Esophagus muscularis mucosa (tissue), 4 donors: Measurements from ENCODE around the gene TAF1B. TPM values are rescaled to one million over a fixed set of nuclear protein-coding genes. Genes with fewer than 3 reads are reported as not detected.
A peak's percentile ranks its signal among the peaks of the same experiment; 100 is the strongest.

ENCODE experiments used
- DNase-seq: peaks from one replicate; pipeline ENCODE4 v3.0.0-alpha.2; 2017; ENCODE audit errors: extremely low spot score
- H3K27ac ChIP-seq, 4 donors: fragments of 200-600 bp; sonication (generic); replicated peaks in 1 of 4; 1 replicate in 3 of 4; 2 replicates in 1 of 4; pipeline ENCODE4 v1.5.1; 2016 to 2019; ENCODE audit warnings: mild to moderate bottlenecking in 1 of 4
- H3K27me3 ChIP-seq, 4 donors: fragments of 200-600 bp; sonication (generic); one replicate each; pipeline versions ENCODE4 v1.5.1 to v1.6.0; 2016 to 2019
- H3K36me3 ChIP-seq, 4 donors: fragments of 200-600 bp; sonication (generic); one replicate each; pipeline ENCODE4 v1.5.1; 2016 to 2019
- H3K4me1 ChIP-seq, 4 donors: fragments of 200-600 bp; sonication (generic); one replicate each; pipeline ENCODE4 v1.5.1; 2016 to 2019
- H3K4me3 ChIP-seq, 4 donors: fragments of 200-600 bp; sonication (generic); 1 replicate in 2 of 4; 2 replicates in 2 of 4; pipeline ENCODE4 v1.5.1; 2016 to 2019; ENCODE audit warnings: mild to moderate bottlenecking in 4 of 4, moderate library complexity in 1 of 4
- H3K9me3 ChIP-seq, 4 donors: fragments of 200-600 bp; sonication (generic); 1 replicate in 3 of 4; 2 replicates in 1 of 4; pipeline ENCODE4 v1.5.1; 2016 to 2019
- EP300 ChIP-seq: sonication (generic); formaldehyde crosslinking; IDR thresholded peaks from one replicate; pipeline ENCODE4 v1.6.1; 2017; ENCODE audit warnings: antibody characterized with exemption
- POLR2A ChIP-seq: fragments of 450-650 bp; IDR thresholded peaks from one replicate; pipeline ENCODE4 v1.6.1; 2017; ENCODE audit warnings: antibody characterized with exemption, moderate library complexity, mild to moderate bottlenecking, low read depth
- POLR2AphosphoS5 ChIP-seq, 2 donors: sonication (generic); formaldehyde crosslinking; IDR thresholded peaks; one replicate each; pipeline ENCODE4 v1.6.1; 2017; ENCODE audit warnings: antibody characterized with exemption in 2 of 2
- WGBS: methylation state at CpG from one replicate; pipeline ENCODE4 v1.1.5; 2018; 5-methylcytosine and 5-hydroxymethylcytosine counted together
- intact Hi-C: fragments of 100-400 bp; cut with DNase I; formaldehyde crosslinking; loops from one replicate; pipeline ENCODE4 v1.15.1; 2023
- total RNA-seq, 4 donors: library from RNA; depleted of rRNA; stranded (reverse); fragments of >200 nt; gene quantifications; one replicate each; pipeline versions ENCODE4 v1.1.0 to v1.2.1, GENCODE V29; 2016
- TF ChIP-seq, protein P1 (sequence below), 3 experiments: fragments of 200-600 bp in 2 of 3; fragments of 450-650 bp in 1 of 3; sonication (generic) in 2 of 3; IDR thresholded peaks; one replicate each; pipeline ENCODE4 v1.5.1; 2017 to 2019; ENCODE audit warnings: antibody characterized with exemption in 3 of 3, mild to moderate bottlenecking in 2 of 3, moderate library complexity in 1 of 3

TAF1B gene
- total RNA-seq, 4 donors from 2014 or later, result 7.1 to 10.1 (median 8.0) TPM

DNA sequence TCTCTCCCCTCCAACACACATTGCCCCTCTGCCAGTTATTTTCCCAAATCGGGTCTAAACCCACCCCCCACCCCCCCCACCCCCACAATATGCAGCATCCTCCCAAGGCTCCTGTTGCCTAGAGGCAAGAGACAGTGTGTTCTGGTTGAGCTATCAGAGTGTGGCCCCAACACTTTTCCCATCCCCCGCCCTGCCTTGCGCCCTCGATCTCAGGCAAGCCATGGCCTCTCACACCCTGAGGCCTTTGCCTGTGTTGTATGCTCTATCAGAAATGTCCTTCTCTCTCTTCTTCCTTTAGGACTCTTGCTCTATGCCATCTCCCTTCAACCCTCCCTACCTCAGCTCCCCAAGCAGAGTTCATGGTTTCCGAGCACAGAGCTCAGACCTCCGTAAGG, 98.7 kb downstream of the TAF1B start:
- intact Hi-C loops, result loop anchor here (10.0 kb wide), 1 partner anchor 127 kb away; no protein-coding TSS in a partner anchor
- TF ChIP-seq POLR2A, result no peak
- TF ChIP-seq POLR2AphosphoS5 (IDR thresholded peaks at IDR 0.05), result no peak
- TF ChIP-seq EP300, result no peak
- TF ChIP-seq, protein P1, sequence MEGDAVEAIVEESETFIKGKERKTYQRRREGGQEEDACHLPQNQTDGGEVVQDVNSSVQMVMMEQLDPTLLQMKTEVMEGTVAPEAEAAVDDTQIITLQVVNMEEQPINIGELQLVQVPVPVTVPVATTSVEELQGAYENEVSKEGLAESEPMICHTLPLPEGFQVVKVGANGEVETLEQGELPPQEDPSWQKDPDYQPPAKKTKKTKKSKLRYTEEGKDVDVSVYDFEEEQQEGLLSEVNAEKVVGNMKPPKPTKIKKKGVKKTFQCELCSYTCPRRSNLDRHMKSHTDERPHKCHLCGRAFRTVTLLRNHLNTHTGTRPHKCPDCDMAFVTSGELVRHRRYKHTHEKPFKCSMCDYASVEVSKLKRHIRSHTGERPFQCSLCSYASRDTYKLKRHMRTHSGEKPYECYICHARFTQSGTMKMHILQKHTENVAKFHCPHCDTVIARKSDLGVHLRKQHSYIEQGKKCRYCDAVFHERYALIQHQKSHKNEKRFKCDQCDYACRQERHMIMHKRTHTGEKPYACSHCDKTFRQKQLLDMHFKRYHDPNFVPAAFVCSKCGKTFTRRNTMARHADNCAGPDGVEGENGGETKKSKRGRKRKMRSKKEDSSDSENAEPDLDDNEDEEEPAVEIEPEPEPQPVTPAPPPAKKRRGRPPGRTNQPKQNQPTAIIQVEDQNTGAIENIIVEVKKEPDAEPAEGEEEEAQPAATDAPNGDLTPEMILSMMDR (IDR thresholded peaks at IDR 0.05), result no peak
- no peaks in the 10 kb centered on the region for H3K9me3 ChIP-seq
- no peaks in the 10 kb centered on the region for H3K4me1 ChIP-seq
- peaks cover 0 to 35% (median 0%) of the 10 kb centered on the region in 4 donors for H3K27me3 ChIP-seq
- WGBS, result 69% methylated on average over 6 of the region's 6 CpGs
- no peak overlapping the region for H3K4me3 ChIP-seq
- no peaks in the 10 kb centered on the region for H3K36me3 ChIP-seq
- DNase-seq, result no peak
- no peak overlapping the region for H3K27ac ChIP-seq

DNA sequence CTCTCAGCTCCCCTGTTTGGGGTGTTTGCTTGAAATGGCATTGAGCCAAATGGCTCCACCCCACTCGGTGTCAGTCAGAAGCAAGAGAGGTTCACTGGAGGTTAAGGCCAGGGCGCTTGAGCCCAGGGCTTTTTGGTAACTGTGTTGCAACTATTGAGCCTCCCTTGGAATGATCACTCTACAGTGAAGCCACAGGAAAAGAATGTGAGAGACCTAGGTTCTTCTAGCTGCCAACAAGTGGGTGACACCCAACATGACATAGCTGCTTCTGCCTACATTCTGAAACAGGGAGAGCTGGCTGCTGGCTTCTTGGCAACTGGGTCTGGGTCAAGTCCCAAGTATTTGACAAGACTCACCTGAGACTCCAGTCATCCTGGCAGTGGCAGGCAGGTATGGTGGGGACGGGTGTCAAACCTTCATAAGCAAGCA, 101.1 kb downstream of the TAF1B start:
- intact Hi-C loops, result loop anchor here (10.0 kb wide), 1 partner anchor 130 kb away; no protein-coding TSS in a partner anchor
- Histone ChIP-seq H3K4me1 (no peaks in the 10 kb centered on the region), H3K27ac (no peak overlapping the region), H3K9me3 (no peaks in the 10 kb centered on the region), H3K4me3 (no peak overlapping the region), H3K36me3 (no peaks in the 10 kb centered on the region), H3K27me3 (peaks cover 0 to 35% (median 0%) of the 10 kb centered on the region in 4 donors)
- TF ChIP-seq EP300, result no peak
- DNase-seq, result no peak
- WGBS, result 70% methylated on average over 3 of the region's 3 CpGs

DNA sequence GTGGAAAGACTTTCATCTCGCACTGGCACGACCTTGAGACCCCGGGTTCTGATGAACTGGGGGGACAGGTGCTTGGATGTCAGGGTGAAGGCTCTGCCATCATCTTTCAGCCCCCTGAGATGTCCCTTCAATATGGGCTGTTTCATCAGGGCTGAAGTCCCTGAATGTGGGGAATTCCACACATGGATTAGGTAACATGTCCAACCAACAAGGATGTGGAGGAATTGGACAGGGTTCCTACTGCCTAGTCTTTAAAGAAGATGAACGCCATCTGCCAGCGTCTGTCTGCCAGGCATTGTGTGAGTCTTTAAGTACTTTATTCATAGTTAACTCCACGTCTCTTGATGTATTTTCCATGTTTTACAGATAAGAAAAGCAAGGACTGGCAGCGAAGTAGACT, 102.3 kb downstream of the TAF1B start:
- H3K9me3 ChIP-seq, result no peaks in the 10 kb centered on the region
- intact Hi-C loops, result loop anchor here (10.0 kb wide), 1 partner anchor 131 kb away; no protein-coding TSS in a partner anchor
- H3K4me3 ChIP-seq, result no peak overlapping the region
- peaks cover 0 to 3% (median 2%) of the 10 kb centered on the region in 4 donors for H3K4me1 ChIP-seq
- DNase-seq, result peak; percentile 83
- H3K27me3 ChIP-seq, result peaks cover 0 to 35% (median 0%) of the 10 kb centered on the region in 4 donors
- TF ChIP-seq, protein P1 (IDR thresholded peaks at IDR 0.05), result no peak
- no peak for TF ChIP-seq EP300
- TF ChIP-seq POLR2AphosphoS5 (IDR thresholded peaks at IDR 0.05), result no peak
- TF ChIP-seq POLR2A, result no peak
- 87% methylated on average over 7 of the region's 7 CpGs for WGBS
- H3K36me3 ChIP-seq, result no peaks in the 10 kb centered on the region
- no peak overlapping the region for H3K27ac ChIP-seq

DNA sequence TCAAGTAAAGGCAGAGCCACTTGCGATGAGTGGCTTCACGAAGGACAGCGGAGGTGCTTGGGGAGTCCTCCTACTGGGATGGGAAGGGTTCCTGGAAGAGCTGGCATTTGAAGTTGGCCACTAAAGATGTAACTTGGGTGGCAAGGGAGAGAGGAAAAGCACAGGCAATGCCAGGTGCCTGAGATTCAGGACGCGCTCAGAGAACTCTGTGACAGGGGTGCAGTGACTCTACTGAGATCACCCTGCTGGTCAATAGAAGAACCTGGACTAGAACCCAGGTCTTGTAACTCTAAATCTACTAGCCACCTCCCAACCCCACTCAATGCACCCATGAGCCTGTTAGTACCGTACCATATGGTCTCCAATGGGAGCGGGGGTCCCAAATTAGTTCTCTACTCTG, 102.8 kb downstream of the TAF1B start:
- intact Hi-C loops, result loop anchor here (10.0 kb wide), 1 partner anchor 131 kb away; no protein-coding TSS in a partner anchor
- WGBS, result 86% methylated on average over 7 of the region's 7 CpGs
- no peak overlapping the region for H3K27ac ChIP-seq
- H3K9me3 ChIP-seq, result no peaks in the 10 kb centered on the region
- H3K36me3 ChIP-seq, result no peaks in the 10 kb centered on the region
- no peak overlapping the region for H3K4me3 ChIP-seq
- TF ChIP-seq POLR2AphosphoS5 (IDR thresholded peaks at IDR 0.05) (no peak), POLR2A (no peak)
- TF ChIP-seq, protein P1 (IDR thresholded peaks at IDR 0.05), result no peak
- H3K4me1 ChIP-seq, result peaks cover 0 to 7% (median 6%) of the 10 kb centered on the region in 4 donors
- DNase-seq, result peak; percentile 74
- H3K27me3 ChIP-seq, result peaks cover 0 to 35% (median 0%) of the 10 kb centered on the region in 4 donors

DNA sequence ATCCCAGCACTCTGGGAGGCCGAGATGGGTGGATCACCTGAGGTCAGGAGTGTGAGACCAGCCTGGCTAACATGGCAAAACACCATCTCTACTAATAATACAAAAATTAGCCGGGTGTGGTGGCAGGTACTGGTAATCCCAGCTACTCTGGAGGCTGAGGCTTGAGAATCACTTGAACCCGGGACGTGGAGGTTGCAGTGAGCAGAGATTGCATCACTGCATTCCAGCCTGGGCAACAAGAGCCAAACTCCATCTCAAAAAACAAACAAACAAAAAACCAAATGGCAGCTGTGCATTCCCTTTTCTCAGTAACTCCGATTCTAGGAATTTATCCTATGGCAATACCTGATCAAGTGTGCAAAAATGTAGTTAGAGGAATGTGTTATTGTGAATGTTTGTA, 103.5 kb downstream of the TAF1B start:
- Histone ChIP-seq H3K27me3 (peaks cover 0 to 30% (median 0%) of the 10 kb centered on the region in 4 donors), H3K36me3 (no peaks in the 10 kb centered on the region), H3K27ac (no peak overlapping the region), H3K9me3 (no peaks in the 10 kb centered on the region), H3K4me3 (no peak overlapping the region), H3K4me1 (peaks cover 0 to 8% (median 6%) of the 10 kb centered on the region in 4 donors)
- TF ChIP-seq, protein P1 (IDR thresholded peaks at IDR 0.05), result no peak
- TF ChIP-seq POLR2AphosphoS5 (IDR thresholded peaks at IDR 0.05) (no peak), POLR2A (no peak), EP300 (no peak)
- intact Hi-C loops, result loop anchor here (10.0 kb wide), 1 partner anchor 132 kb away; no protein-coding TSS in a partner anchor
- 84% methylated on average over 5 of the region's 5 CpGs for WGBS
- DNase-seq, result peak; percentile 29
